C4-2B (cell line): ENCODE measurements around the gene SMC3.

Source experiments
- H3K27ac ChIP-seq: fragments of 450-650 bp; 2 replicates; pipeline ENCODE4 v1.5.1; 2017
- ZFX ChIP-seq: fragments of 450-650 bp; IDR thresholded peaks from 2 replicates; pipeline ENCODE4 v1.6.1; 2017
- TF ChIP-seq, protein P1 (sequence below): fragments of 450-650 bp; conservative IDR thresholded peaks from 2 replicates; pipeline ENCODE4 v1.5.1; 2017; ENCODE audit warnings: mild to moderate bottlenecking

SMC3 gene

GRCh38 chr10:110571093-110571743 lies 3.7 kb downstream of the SMC3 start:
- no peak overlapping the region for H3K27ac ChIP-seq
- TF ChIP-seq, protein P1, sequence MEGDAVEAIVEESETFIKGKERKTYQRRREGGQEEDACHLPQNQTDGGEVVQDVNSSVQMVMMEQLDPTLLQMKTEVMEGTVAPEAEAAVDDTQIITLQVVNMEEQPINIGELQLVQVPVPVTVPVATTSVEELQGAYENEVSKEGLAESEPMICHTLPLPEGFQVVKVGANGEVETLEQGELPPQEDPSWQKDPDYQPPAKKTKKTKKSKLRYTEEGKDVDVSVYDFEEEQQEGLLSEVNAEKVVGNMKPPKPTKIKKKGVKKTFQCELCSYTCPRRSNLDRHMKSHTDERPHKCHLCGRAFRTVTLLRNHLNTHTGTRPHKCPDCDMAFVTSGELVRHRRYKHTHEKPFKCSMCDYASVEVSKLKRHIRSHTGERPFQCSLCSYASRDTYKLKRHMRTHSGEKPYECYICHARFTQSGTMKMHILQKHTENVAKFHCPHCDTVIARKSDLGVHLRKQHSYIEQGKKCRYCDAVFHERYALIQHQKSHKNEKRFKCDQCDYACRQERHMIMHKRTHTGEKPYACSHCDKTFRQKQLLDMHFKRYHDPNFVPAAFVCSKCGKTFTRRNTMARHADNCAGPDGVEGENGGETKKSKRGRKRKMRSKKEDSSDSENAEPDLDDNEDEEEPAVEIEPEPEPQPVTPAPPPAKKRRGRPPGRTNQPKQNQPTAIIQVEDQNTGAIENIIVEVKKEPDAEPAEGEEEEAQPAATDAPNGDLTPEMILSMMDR, result no peak
- no peak for TF ChIP-seq ZFX

GRCh38 chr10:110572862-110573261 lies 5.4 kb downstream of the SMC3 start:
- H3K27ac ChIP-seq, result no peak overlapping the region
- TF ChIP-seq ZFX, result no peak
- TF ChIP-seq, protein P1, result no peak

DNA sequence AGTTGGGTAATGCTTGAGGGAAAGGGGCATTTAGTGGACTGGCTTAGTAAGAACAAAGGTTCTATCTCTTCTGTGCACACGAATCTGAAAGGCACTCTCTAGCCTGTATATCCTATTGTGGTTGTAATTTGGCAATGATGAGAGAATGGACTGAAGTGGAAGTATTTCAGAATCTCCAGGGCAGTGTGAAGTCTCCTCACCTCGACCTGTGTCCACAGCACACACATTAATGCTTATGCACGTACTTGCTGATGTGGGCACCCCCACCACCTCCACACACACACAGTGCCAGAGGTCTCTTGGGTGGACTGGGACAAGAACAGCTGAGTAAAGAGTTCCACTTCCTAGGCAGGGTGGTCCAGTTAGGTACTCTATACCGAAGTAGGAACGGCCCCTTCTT lies 6.9 kb downstream of the SMC3 start:
- TF ChIP-seq, protein P1, result no peak
- no peak for TF ChIP-seq ZFX
- no peak overlapping the region for H3K27ac ChIP-seq

GRCh38 chr10:110576220-110576619 lies 8.7 kb downstream of the SMC3 start:
- no peak overlapping the region for H3K27ac ChIP-seq
- no peak for TF ChIP-seq ZFX
- TF ChIP-seq, protein P1, result no peak

DNA sequence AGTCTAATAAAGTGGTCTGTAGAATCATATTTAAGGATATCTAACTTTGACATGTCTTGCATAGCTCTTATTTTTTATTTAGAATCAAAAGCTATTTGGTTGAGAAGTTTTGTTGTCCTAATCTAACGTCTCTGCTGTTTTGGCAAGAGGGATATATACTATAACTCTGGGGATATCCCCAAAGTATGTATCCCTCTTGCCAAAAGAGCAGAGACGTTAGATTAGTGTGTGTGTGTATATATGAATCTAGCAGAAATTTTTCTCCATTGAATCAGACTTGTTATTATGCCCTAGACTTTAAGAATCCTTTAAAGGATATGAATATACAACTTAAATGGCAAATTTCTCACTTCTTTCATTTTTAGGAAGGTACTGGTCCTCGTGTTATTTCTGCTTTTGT lies 9.6 kb downstream of the SMC3 start:
- no peak for TF ChIP-seq ZFX
- TF ChIP-seq, protein P1, result no peak
- no peak overlapping the region for H3K27ac ChIP-seq

DNA sequence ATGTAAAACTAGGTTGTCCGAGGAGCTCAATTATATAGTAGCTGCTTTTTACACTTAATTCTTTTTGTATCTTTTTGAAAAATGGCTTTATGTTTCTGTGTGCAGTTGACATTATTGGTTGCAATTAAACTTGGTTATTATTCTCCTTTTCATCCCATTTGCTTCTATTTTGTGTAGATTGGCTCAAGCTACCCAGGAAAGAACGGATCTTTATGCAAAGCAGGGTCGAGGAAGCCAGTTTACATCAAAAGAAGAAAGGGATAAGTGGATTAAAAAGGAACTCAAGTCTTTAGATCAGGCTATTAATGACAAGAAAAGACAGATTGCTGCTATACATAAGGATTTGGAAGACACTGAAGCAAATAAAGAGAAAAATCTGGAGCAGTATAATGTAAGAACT lies 16.5 kb downstream of the SMC3 start:
- TF ChIP-seq ZFX, result no peak
- TF ChIP-seq, protein P1, result no peak
- no peak overlapping the region for H3K27ac ChIP-seq

DNA sequence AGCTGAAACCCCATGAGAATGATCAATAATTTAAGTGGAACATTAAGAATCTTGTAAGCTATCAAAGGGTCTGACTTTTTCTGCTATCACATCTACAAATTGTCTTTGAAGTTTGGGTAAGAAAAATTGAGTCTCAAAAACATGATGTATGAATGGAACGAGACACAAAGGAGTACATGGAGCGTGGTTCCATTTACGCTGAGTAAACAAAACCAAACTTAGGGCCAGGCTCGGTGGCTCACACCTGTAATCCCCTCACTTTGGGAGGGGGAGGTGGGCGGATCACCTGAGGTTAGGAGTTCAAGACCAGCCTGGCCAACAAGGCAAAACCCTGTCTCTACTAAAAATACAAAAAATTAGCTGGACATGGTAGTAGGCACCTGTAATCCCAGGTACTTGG lies 24.3 kb downstream of the SMC3 start:
- no peak overlapping the region for H3K27ac ChIP-seq
- TF ChIP-seq, protein P1, result no peak
- TF ChIP-seq ZFX, result no peak
